ENCODE results near the gene C1QB.
"Not testable (repeated sequence)": the region's sequence is repeated elsewhere in the genome, so short reads cannot be mapped to it uniquely, and the experiment has no call there.

Gene C1QB

DNA sequence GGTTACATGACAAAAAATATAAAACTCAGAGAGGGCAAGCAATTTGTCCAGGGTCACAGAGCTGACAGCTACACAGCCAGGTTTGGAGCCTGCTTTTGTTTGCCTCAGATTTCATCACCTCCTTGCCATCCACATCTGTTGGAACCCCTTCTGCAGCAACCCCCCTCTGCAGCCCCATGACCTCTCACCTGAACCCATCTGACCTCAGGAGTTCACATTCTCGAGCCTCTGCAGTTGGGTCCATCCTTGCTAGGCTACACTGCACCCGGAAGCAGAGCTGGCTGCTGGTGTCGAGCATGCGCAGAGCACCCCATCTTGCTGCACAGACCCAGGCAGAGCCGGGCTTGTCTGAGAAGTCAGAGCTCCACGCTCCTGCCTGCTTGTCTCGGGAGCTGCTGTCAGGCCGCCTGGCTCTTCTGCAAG, 10.0 kb downstream of the C1QB start:
- no peak for DNase-seq (ENCODE audit: low spot score)

DNA sequence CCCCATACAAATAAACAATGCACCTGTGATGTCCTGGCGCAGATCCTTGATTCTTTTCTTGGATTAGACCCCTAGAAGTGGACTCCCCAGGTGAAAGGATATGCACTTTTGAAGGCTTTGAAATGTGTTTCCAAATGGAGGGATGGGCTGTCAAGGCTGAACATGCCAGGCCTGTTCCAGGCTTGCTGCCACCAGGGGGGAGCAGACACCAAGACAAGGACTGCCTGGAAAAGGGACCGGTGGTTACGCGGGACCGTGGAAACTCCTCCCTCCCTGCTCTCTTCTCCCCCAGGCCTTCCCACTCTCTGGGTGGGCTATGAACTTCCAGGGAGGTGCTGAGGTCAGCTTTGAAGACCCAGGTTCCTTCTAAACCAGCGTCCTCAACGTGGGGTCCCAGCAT, 12.7 kb downstream of the C1QB start:
- no peak for DNase-seq (ENCODE audit: low spot score)

DNA sequence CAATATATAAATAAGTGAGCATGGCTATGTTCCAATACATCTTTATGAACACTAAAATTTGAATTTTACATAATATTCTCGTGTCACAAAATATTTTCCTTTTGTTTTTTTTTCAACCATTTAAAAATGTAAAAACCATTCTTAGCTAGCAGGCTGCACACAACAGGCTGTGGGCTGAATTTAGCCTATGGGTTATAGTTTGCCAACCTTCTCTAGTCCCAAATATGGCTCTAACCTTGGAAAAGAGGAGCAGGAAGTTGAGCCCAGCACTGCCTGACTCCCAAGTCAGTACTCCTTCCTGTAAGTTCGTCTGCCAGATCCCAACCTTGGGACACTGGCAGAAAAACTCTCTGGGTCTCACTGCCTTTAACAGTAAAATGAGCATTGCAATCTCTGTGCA, 13.4 kb downstream of the C1QB start:
- DNase-seq (ENCODE audit: low spot score) = no peak

GRCh38 chr1:22668840-22669239, 15.8 kb downstream of the C1QB start:
- DNase-seq (ENCODE audit: low spot score) = not testable (repeated sequence)

- DNase-seq (ENCODE audit: low spot score) = no peak
These were observed 17.4 kb downstream of the C1QB start for GRCh38 chr1:22670352-22670975.

GRCh38 chr1:22671999-22672398, 19.0 kb downstream of the C1QB start:
- DNase-seq (ENCODE audit: low spot score) = no peak

DNA sequence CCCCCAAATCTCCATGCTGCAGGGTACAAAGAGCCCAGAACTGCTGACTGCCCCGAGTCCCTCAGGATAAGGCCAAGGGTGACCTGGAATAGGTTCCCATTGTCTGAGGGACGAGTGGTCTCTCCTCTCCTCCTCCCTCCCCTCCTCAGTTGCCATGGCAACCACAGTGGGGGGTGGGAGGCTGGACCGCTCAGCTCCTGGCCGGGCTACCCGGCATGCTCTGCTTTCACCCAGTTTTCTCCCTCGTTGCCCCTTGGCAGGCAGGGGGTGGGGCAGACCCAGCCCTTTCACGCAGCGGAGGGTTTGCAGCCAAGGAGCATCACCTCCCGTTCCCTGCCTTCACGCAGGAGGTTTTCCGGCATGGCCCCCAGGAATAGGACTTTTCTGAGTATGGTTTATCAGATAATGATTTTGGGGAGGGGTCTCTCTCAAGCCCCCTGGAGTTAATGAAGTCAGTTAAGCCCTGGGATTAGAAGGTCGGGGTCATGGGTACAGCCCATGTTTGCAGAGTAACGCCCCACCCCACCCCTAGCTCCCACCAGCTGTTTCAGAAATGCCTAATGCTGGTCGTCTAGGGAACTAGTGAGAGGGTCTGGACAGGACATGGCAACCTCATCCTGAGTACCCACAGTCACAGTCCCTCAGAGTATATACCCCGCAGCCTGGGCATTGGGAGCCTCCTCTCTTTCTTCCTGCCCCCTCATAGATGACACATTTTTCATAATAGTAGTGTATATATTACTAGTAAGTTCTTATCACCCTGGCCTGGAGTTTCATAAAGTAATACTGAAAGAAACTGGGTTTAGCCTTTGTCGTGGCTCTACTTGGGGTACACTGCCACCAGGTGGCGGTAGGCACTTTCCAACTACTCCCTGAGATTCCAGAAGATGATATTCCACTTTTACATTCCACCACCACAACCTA, 20.7 kb downstream of the C1QB start:
- DNase-seq (ENCODE audit: low spot score) = peak; percentile 16

GRCh38 chr1:22674410-22674749, 21.3 kb downstream of the C1QB start:
- DNase-seq (ENCODE audit: low spot score) = no peak

DNA sequence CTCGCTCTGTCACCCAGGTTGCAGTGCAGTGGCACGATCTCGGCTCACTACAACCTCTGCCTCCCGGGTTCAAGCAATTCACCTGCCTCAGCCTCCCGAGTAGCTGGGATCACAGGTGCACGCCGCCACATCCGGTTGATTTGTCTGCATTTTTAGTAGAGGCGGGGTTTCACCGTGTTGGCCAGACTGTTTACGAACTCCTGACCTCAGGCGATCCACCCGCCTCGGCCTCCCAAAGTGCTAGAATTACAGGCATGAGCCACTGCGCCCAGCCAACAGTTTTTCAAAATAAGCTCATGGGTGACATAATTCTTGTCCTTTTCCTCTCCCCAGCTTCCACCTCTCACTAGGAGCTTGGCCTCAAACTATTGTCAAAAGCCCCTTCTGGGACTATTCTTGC, 23.1 kb downstream of the C1QB start:
- not testable (repeated sequence) for DNase-seq (ENCODE audit: low spot score)

DNA sequence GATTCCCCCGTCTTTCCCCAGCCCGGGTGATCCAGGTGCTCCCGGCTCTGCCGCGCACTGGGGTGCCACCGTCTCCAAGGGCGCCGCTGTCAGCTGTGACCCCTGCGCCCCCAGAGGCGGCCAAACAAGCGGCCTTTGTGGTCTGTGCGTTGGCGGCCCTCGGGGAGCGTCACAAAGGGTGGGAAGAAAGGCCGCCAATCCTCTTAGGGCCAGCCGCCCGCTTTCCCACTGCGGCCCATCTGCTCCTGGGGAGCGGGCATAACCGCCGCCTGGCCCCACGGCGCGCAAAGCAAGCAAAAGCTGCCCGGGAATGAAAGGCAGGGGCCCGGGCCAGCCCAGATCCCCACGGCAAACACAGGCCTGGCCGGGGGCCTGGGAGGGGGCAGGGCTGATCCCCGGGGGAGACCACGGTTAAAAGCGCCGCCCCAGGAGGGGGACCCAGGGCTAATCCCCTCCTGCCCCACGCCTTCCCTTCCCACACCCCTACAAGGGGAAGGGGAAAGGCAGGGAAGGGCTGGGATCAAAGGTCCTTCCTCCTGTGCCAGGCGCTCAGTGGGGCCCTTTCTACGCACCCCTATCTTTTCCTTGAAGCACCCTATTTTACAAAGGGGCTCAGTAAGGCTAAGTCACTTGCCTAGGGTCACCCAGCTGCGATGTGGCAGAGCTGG, 24.0 kb downstream of the C1QB start:
- DNase-seq (ENCODE audit: low spot score) = no peak

- DNase-seq (ENCODE audit: low spot score) = no peak
These were observed 25.2 kb downstream of the C1QB start for GRCh38 chr1:22677931-22678896.

DNA sequence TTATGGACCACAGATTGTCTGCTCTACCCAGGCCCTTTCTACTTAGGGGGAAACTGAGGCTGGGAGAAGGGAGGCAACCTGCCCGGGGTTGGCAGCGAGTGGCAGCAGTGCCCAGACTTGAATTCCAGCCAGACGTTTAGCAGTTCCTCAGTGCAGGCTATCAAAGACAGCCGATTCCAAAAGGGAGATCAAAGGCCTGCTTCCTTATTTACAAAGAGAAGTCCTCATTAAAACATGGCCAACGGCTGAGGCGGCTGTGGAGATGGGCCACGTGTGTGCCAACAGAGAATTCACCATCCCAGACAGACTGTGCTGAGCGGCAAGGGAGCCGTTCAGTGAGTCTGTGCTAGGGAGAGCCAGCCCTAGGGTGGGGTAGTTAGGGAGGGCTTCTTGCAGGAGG, 27.7 kb downstream of the C1QB start:
- DNase-seq (ENCODE audit: low spot score) = no peak

- DNase-seq (ENCODE audit: low spot score) = no peak
These were observed 28.7 kb downstream of the C1QB start for GRCh38 chr1:22681556-22682276.

DNA sequence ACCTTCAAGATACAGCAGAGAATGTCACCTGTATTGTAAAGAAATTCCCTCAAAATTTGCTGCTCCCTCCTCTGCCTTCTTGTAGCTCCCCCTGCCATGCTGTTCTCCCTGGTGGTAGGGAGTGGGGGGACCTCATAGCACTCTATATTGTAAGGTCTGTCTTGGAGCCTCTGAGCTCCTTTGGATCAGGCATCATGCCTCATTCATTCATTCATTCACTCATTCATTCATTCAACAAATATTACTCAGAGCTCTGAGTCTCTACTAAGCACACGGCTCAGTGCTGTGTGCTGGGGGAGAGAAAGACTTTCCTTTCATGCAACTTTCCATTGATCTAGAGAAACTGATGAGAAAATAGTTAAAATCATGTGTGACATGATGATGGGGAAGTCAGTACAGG, 30.5 kb downstream of the C1QB start:
- no peak for DNase-seq (ENCODE audit: low spot score)

DNA sequence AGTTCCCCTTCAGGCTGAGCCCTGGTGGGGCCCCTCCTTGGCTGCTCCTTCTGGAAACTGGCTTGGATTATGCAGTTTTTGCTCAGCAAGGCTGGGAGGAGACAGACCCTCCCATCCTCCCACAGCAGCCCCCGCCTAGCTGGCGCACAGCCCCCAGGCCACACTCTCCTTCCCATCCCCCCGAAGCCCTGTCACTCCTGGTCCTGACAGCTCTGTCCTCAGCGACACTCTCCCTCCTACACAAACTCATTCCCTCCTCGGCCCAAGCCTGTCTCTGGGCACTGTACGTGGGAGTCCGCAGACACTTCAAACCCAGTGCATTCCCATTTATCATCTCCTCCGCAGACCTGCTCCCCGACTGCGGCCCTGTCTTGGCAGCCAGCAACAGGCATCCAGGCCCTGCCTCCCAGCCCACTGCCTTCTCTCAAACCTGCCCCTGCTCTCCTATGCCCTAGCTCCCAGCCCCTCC, 32.6 kb downstream of the C1QB start:
- no peak for DNase-seq (ENCODE audit: low spot score)

DNA sequence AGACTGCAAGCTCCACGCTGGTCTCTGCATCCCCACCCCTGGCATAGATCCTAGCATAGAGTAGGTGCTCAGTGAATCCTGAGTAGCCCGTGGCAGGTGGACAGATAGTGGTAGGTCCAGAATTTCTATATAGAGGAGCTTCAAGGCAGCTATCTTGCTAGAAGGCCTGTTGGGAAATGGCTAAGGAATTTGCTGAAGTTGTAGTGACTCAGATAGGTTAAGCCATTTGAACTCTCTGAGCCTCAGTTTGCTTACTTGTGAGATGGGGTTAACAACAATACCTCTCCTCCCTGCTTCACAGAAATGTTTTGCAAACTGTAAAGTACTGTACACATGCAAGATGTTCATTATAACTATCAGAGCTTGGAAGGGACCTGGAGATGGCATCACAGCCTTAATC, 34.2 kb downstream of the C1QB start:
- DNase-seq (ENCODE audit: low spot score) = no peak

DNA sequence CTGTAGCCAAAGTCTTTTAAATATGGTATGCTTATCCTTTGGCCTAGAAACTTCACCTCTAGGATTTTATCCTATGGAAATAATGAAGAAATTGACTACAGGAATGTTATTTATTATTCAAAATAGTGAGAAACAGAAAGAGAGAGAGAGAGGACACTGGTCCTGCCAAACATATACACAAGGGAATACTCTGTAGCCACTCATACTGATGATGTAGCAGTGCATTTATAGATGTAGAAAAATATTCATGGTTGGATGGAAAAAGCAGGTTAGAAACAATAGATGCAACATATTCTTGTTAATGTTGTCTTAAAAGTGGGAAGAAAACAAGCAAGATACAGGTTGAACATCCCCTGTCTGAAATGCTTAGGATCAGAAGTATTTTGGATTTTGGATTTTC, 35.4 kb downstream of the C1QB start:
- DNase-seq (ENCODE audit: low spot score) = no peak

DNA sequence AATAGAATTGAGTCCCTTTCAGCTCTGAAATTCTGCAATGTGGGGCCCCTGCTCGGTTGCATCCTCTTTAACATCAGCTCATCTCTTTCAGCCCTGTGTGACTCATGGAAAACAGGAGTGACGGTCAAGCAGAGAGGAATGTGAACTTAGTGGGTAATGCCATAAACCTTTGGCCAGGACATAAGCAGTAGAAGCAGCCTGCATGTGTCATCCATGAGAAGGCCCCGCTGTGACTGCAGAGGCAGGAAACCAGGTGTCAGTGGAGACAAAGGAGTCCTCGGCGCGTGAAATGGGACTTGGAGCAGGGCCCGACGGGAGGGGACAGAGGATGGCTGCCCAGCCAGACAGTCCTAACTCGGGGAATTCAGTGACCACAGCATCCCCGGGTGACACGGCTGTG, 36.5 kb downstream of the C1QB start:
- DNase-seq (ENCODE audit: low spot score) = no peak

DNA sequence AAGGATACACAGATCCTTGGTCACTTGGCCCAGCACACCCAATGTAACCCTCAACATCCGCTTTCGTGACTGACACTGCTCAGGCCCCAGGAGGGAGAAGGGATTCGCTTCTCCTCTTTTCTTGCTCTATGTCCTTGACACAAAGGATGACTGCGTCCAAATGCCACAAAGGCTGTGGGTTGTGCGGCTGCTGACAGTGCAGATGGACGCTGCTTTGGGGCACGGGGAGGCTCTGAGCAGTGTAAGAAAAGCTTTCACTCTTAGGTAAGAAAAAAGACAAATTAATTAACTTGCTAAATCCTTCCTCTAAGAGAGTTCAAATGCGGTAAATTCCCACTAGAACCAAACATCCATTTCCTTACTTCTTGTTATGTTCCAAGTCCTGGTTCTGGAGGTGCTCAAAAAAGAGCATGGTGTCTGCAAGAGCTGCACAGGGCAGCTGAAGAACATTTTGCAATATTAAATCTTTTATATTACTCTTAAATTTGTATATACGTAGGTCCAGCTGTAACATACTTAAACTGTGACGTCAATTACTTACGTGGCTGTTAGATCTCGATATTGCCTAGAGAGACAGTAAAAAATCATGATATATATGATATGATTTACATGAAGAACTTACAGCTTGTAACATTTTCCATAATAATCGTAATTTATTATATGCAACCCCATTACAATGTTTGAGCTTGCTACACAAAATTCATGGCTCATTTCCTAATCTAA, 38.2 kb downstream of the C1QB start:
- no peak for DNase-seq (ENCODE audit: low spot score)

GRCh38 chr1:22694172-22694571, 41.1 kb downstream of the C1QB start:
- DNase-seq (ENCODE audit: low spot score) = no peak
